GM12891 (cell line): ENCODE measurements around the gene SCP2D1.

Experiments
- POLR2AphosphoS5 ChIP-seq: IDR thresholded peaks from 2 replicates; pipeline ENCODE4 v1.6.1; 2011; ENCODE audit warnings: low read depth, low read length, control low read depth
- POU2F2 ChIP-seq: IDR thresholded peaks from 2 replicates; pipeline ENCODE4 v1.6.1; 2011; ENCODE audit warnings: low read depth, mild to moderate bottlenecking, control low read depth, low read length, moderate library complexity

DNA sequence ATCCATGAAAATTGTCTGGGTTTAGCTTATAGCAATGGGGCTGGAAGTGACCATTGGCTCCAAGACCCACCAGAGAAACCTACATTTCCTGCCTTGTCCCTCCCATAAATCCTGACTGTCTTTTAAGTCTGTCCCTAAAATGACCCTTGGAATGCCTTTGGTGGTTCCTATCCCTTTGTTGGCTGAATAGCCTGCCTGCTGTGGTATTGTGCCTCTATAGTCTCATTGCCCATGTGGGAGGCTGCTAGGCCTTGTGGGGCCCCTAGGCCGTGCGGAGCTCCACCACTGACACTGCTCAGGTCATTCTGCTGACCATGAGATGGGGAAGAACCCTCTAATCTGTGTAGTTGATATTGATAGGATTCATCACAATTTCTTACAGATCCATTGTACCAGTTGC is 43.3 kb downstream of the SCP2D1 start:
- TF ChIP-seq POLR2AphosphoS5 (no peak), POU2F2 (no peak)
